Body of pancreas (tissue), 4 donors: Measurements from ENCODE around the gene SGMS1.

Source experiments
- POLR2A ChIP-seq, 3 donors: fragments of 450-650 bp; IDR thresholded peaks; one replicate each; pipeline ENCODE4 v1.6.1; 2016; ENCODE audit warnings: antibody characterized with exemption in 3 of 3, mild to moderate bottlenecking in 2 of 3
- TF ChIP-seq, protein P1 (sequence below), 7 experiments: fragments of 450-650 bp in 4 of 7; fragments of 200-600 bp in 3 of 7; sonication (generic) in 3 of 7; IDR thresholded peaks; one replicate each; pipeline ENCODE4 v1.5.1; 2016 to 2019; ENCODE audit warnings: antibody characterized with exemption in 7 of 7

DNA sequence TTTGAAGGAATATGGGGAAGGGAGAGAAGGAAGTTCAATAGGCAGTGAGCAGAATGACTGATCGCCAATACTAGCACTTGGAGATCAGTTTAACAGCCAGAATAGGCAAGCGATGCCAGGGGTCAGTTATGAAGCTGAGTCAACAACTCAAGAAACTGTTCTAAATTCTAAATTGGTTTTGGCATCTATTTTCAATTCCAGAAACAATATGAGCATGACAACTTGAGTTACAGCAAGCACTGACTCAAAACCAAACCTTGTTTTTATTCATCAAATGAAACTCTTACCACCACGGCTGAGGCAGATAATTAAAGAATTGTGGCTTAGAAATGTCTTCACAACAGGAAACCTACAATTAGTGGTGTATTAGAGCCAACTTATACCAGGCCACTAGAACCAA is 192.0 kb downstream of the SGMS1 start:
- TF ChIP-seq POLR2A (IDR thresholded peaks at IDR 0.05): no peak
- TF ChIP-seq, protein P1, sequence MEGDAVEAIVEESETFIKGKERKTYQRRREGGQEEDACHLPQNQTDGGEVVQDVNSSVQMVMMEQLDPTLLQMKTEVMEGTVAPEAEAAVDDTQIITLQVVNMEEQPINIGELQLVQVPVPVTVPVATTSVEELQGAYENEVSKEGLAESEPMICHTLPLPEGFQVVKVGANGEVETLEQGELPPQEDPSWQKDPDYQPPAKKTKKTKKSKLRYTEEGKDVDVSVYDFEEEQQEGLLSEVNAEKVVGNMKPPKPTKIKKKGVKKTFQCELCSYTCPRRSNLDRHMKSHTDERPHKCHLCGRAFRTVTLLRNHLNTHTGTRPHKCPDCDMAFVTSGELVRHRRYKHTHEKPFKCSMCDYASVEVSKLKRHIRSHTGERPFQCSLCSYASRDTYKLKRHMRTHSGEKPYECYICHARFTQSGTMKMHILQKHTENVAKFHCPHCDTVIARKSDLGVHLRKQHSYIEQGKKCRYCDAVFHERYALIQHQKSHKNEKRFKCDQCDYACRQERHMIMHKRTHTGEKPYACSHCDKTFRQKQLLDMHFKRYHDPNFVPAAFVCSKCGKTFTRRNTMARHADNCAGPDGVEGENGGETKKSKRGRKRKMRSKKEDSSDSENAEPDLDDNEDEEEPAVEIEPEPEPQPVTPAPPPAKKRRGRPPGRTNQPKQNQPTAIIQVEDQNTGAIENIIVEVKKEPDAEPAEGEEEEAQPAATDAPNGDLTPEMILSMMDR (IDR thresholded peaks at IDR 0.05): no peak
